Activated T-cell treated with anti-CD3 and anti-CD28 coated beads, Interleukin-2, amount 50 U/mL, for 24 hours (primary cell): Measurements from ENCODE around the gene HSPB8.
"Not testable (repeated sequence)": the region's sequence is repeated elsewhere in the genome, so short reads cannot be mapped to it uniquely, and the experiment has no call there.

Experiments
- DNase-seq: peaks from one replicate; pipeline ENCODE4 v3.0.0-alpha.2; 2020
- H3K27ac Mint-ChIP-seq: 2 replicates; pipeline ENCODE4 v1.8.0; 2020; ENCODE audit warnings: mild to moderate bottlenecking, mixed read lengths
- H3K27me3 Mint-ChIP-seq: 2 replicates; pipeline ENCODE4 v1.8.0; 2020; ENCODE audit warnings: mixed read lengths
- H3K36me3 Mint-ChIP-seq: 2 replicates; pipeline ENCODE4 v1.8.0; 2020; ENCODE audit warnings: low read depth, mixed read lengths
- H3K4me1 Mint-ChIP-seq: 2 replicates; pipeline ENCODE4 v1.8.0; 2020; ENCODE audit warnings: low read depth, mixed read lengths
- H3K4me3 Mint-ChIP-seq: 2 replicates; pipeline ENCODE4 v1.8.0; 2020; ENCODE audit warnings: mild to moderate bottlenecking, moderate library complexity, mixed read lengths
- H3K9me3 Mint-ChIP-seq: 2 replicates; pipeline ENCODE4 v1.8.0; 2020; ENCODE audit warnings: mixed read lengths

HSPB8 gene

GRCh38 chr12:119207063-119207560 is 28.4 kb downstream of the HSPB8 start:
- no peak for DNase-seq
- Mint-ChIP-seq H3K27me3 (peaks cover 4% of the 10 kb centered on the region), H3K36me3 (no peaks in the 10 kb centered on the region), H3K27ac (no peak overlapping the region), H3K4me1 (no peaks in the 10 kb centered on the region), H3K4me3 (no peak overlapping the region), H3K9me3 (no peaks in the 10 kb centered on the region)

- Mint-ChIP-seq H3K36me3 (no peaks in the 10 kb centered on the region), H3K9me3 (no peaks in the 10 kb centered on the region), H3K27me3 (peaks cover 4% of the 10 kb centered on the region), H3K27ac (no peak overlapping the region), H3K4me1 (no peaks in the 10 kb centered on the region), H3K4me3 (no peak overlapping the region)
- no peak for DNase-seq
Measured at GRCh38 chr12:119208626-119209061, 29.9 kb downstream of the HSPB8 start.

GRCh38 chr12:119211884-119212283 is 33.2 kb downstream of the HSPB8 start:
- no peak overlapping the region for H3K27ac Mint-ChIP-seq
- H3K9me3 Mint-ChIP-seq = no peaks in the 10 kb centered on the region
- DNase-seq = no peak
- no peaks in the 10 kb centered on the region for H3K27me3 Mint-ChIP-seq
- H3K4me1 Mint-ChIP-seq = no peaks in the 10 kb centered on the region
- no peak overlapping the region for H3K4me3 Mint-ChIP-seq
- no peaks in the 10 kb centered on the region for H3K36me3 Mint-ChIP-seq

- Mint-ChIP-seq H3K27ac (no peak overlapping the region), H3K4me3 (no peak overlapping the region), H3K27me3 (no peaks in the 10 kb centered on the region), H3K4me1 (no peaks in the 10 kb centered on the region), H3K9me3 (no peaks in the 10 kb centered on the region), H3K36me3 (no peaks in the 10 kb centered on the region)
- no peak for DNase-seq
Measured at GRCh38 chr12:119216084-119216483, 37.4 kb downstream of the HSPB8 start.

- DNase-seq, H3K4me1 Mint-ChIP-seq, H3K36me3 Mint-ChIP-seq, H3K4me3 Mint-ChIP-seq, H3K9me3 Mint-ChIP-seq, H3K27ac Mint-ChIP-seq, H3K27me3 Mint-ChIP-seq: not testable (repeated sequence)
Measured at GRCh38 chr12:119218875-119219274, 40.1 kb downstream of the HSPB8 start.

GRCh38 chr12:119222222-119222951 is 43.7 kb downstream of the HSPB8 start:
- Mint-ChIP-seq H3K4me1 (no peaks in the 10 kb centered on the region), H3K9me3 (peaks cover 2% of the 10 kb centered on the region)

GRCh38 chr12:119225454-119225853 is 46.7 kb downstream of the HSPB8 start:
- peaks cover 2% of the 10 kb centered on the region for H3K9me3 Mint-ChIP-seq
- no peaks in the 10 kb centered on the region for H3K36me3 Mint-ChIP-seq
- no peak overlapping the region for H3K4me3 Mint-ChIP-seq
- no peaks in the 10 kb centered on the region for H3K4me1 Mint-ChIP-seq
- no peak overlapping the region for H3K27ac Mint-ChIP-seq
- no peak for DNase-seq
- peaks cover 10% of the 10 kb centered on the region for H3K27me3 Mint-ChIP-seq

More at GRCh38 chr12:119222222-119222951, 43.7 kb downstream of the HSPB8 start:
- Mint-ChIP-seq H3K36me3 (no peaks in the 10 kb centered on the region), H3K27me3 (peaks cover 4% of the 10 kb centered on the region), H3K4me3 (no peak overlapping the region), H3K27ac (no peak overlapping the region)
- DNase-seq = no peak

- no peaks in the 10 kb centered on the region for H3K4me1 Mint-ChIP-seq
- H3K9me3 Mint-ChIP-seq = peaks cover 1% of the 10 kb centered on the region
- H3K27me3 Mint-ChIP-seq = peaks cover 10% of the 10 kb centered on the region
Measured at GRCh38 chr12:119227292-119227691, 48.6 kb downstream of the HSPB8 start.

GRCh38 chr12:119229205-119229604 is 50.5 kb downstream of the HSPB8 start:
- Mint-ChIP-seq H3K27me3 (peaks cover 10% of the 10 kb centered on the region), H3K4me1 (no peaks in the 10 kb centered on the region), H3K9me3 (no peaks in the 10 kb centered on the region), H3K36me3 (no peaks in the 10 kb centered on the region), H3K27ac (no peak overlapping the region), H3K4me3 (no peak overlapping the region)
- no peak for DNase-seq

More at GRCh38 chr12:119227292-119227691, 48.6 kb downstream of the HSPB8 start:
- Mint-ChIP-seq H3K27ac (no peak overlapping the region), H3K36me3 (no peaks in the 10 kb centered on the region), H3K4me3 (no peak overlapping the region)
- no peak for DNase-seq

GRCh38 chr12:119229837-119230236 is 51.1 kb downstream of the HSPB8 start:
- peaks cover 10% of the 10 kb centered on the region for H3K27me3 Mint-ChIP-seq
- no peak overlapping the region for H3K4me3 Mint-ChIP-seq
- no peaks in the 10 kb centered on the region for H3K9me3 Mint-ChIP-seq
- DNase-seq = no peak
- H3K27ac Mint-ChIP-seq = no peak overlapping the region
- no peaks in the 10 kb centered on the region for H3K4me1 Mint-ChIP-seq
- H3K36me3 Mint-ChIP-seq = no peaks in the 10 kb centered on the region

- Mint-ChIP-seq H3K9me3 (no peaks in the 10 kb centered on the region), H3K4me3 (no peak overlapping the region), H3K36me3 (no peaks in the 10 kb centered on the region), H3K27ac (no peak overlapping the region), H3K27me3 (peaks cover 11% of the 10 kb centered on the region), H3K4me1 (no peaks in the 10 kb centered on the region)
- DNase-seq = no peak
Measured at GRCh38 chr12:119230807-119231206, 52.1 kb downstream of the HSPB8 start.

GRCh38 chr12:119231774-119232173 is 53.0 kb downstream of the HSPB8 start:
- no peak overlapping the region for H3K4me3 Mint-ChIP-seq
- no peaks in the 10 kb centered on the region for H3K9me3 Mint-ChIP-seq
- H3K27ac Mint-ChIP-seq = no peak overlapping the region
- no peak for DNase-seq
- no peaks in the 10 kb centered on the region for H3K4me1 Mint-ChIP-seq
- H3K27me3 Mint-ChIP-seq = peaks cover 16% of the 10 kb centered on the region
- no peaks in the 10 kb centered on the region for H3K36me3 Mint-ChIP-seq

- H3K9me3 Mint-ChIP-seq = peaks cover 2% of the 10 kb centered on the region
- H3K4me3 Mint-ChIP-seq = no peak overlapping the region
- H3K4me1 Mint-ChIP-seq = no peaks in the 10 kb centered on the region
- no peak for DNase-seq
- H3K36me3 Mint-ChIP-seq = no peaks in the 10 kb centered on the region
- peaks cover 6% of the 10 kb centered on the region for H3K27me3 Mint-ChIP-seq
- H3K27ac Mint-ChIP-seq = no peak overlapping the region
Measured at GRCh38 chr12:119235197-119235751, 56.5 kb downstream of the HSPB8 start.

- Mint-ChIP-seq H3K36me3 (no peaks in the 10 kb centered on the region), H3K27me3 (peaks cover 6% of the 10 kb centered on the region), H3K9me3 (peaks cover 2% of the 10 kb centered on the region), H3K4me1 (no peaks in the 10 kb centered on the region), H3K27ac (no peak overlapping the region), H3K4me3 (no peak overlapping the region)
- no peak for DNase-seq
Measured at GRCh38 chr12:119236372-119236771, 57.6 kb downstream of the HSPB8 start.

GRCh38 chr12:119239040-119239439 is 60.3 kb downstream of the HSPB8 start:
- H3K4me3 Mint-ChIP-seq = no peak overlapping the region
- H3K4me1 Mint-ChIP-seq = no peaks in the 10 kb centered on the region
- H3K36me3 Mint-ChIP-seq = no peaks in the 10 kb centered on the region
- H3K27me3 Mint-ChIP-seq = peaks cover 6% of the 10 kb centered on the region
- no peak for DNase-seq
- H3K27ac Mint-ChIP-seq = no peak overlapping the region
- H3K9me3 Mint-ChIP-seq = peaks cover 2% of the 10 kb centered on the region
